Cardiac fibroblast (primary cell): ENCODE data around the gene RNF41.
"Not testable (repeated sequence)": the region's sequence is repeated elsewhere in the genome, so short reads cannot be mapped to it uniquely, and the experiment has no call there.

ENCODE experiments used
- DNase-seq, 2 donors: peaks; one replicate each; pipeline versions ENCODE4 v3.0.0 to v3.0.0-alpha.2; 2010; ENCODE audit warnings: low read depth in 2 of 2
- H3K4me3 ChIP-seq, 2 donors: replicated peaks in 1 of 2; 1 replicate in 1 of 2; 2 replicates in 1 of 2; pipeline ENCODE4 v1.5.1; 2011; ENCODE audit warnings: low read depth in 2 of 2, low read length in 2 of 2, mild to moderate bottlenecking in 2 of 2, moderate library complexity in 1 of 2
- TF ChIP-seq, protein P1 (sequence below): IDR thresholded peaks from one replicate; pipeline ENCODE4 v1.5.1; 2011; ENCODE audit warnings: low read depth, mild to moderate bottlenecking, low read length, inconsistent platforms

RNF41 gene

DNA sequence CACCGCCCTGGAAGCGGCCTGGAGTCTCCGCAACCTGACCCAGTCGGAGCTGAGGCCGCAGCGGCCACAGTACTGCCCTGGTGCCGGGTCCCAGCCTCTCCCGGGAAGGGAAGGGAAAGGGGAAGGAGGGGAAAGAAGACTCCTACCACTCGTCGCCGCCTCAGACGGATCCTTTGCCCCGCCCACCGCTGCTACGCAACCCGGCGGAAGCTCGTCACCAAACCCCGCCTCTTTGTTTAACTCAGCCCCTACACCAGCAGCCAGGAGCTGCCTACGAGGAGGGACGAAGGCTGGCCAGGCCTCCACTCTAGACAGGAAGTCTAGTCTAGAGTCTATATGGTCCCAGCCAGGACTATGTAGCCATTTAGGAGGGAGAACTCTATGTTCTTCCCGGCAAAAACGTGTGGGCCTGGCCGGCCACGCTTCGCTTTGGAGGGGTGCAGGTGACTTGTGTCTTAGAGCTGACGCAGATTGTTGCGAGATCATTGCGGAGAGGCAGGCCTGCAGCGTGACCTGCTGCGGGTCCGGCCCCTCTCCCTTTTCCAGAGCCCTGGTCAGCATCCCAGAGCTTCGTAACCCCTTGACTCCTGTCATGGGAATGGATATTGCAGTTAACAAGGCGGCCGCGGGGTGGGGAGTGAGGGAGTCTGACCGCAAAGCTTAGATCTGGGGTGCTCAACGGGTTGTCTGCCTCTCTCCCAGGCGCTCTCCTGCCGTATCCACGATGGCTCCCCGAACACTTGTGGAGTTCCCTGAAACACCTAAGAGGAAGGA lies at the start of gene RNF41:
TSS of gene RNF41 (minus strand) at position 166 of the 774 bp plus-strand sequence. CDS start 7,875 bp downstream, outside the sequence.
- TF ChIP-seq, protein P1, sequence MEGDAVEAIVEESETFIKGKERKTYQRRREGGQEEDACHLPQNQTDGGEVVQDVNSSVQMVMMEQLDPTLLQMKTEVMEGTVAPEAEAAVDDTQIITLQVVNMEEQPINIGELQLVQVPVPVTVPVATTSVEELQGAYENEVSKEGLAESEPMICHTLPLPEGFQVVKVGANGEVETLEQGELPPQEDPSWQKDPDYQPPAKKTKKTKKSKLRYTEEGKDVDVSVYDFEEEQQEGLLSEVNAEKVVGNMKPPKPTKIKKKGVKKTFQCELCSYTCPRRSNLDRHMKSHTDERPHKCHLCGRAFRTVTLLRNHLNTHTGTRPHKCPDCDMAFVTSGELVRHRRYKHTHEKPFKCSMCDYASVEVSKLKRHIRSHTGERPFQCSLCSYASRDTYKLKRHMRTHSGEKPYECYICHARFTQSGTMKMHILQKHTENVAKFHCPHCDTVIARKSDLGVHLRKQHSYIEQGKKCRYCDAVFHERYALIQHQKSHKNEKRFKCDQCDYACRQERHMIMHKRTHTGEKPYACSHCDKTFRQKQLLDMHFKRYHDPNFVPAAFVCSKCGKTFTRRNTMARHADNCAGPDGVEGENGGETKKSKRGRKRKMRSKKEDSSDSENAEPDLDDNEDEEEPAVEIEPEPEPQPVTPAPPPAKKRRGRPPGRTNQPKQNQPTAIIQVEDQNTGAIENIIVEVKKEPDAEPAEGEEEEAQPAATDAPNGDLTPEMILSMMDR, result no peak
- DNase-seq, result peak; percentile 98 to 99
- H3K4me3 ChIP-seq, result peak within 1 kb of the TSS; percentile 87 to 94

- H3K4me3 ChIP-seq, result no peak overlapping the region
- TF ChIP-seq, protein P1, result peak; percentile 54
- DNase-seq, result peak; percentile 46 to 49
These were observed 49.3 kb upstream of the RNF41 start for GRCh38 chr12:56271031-56271430.

DNA sequence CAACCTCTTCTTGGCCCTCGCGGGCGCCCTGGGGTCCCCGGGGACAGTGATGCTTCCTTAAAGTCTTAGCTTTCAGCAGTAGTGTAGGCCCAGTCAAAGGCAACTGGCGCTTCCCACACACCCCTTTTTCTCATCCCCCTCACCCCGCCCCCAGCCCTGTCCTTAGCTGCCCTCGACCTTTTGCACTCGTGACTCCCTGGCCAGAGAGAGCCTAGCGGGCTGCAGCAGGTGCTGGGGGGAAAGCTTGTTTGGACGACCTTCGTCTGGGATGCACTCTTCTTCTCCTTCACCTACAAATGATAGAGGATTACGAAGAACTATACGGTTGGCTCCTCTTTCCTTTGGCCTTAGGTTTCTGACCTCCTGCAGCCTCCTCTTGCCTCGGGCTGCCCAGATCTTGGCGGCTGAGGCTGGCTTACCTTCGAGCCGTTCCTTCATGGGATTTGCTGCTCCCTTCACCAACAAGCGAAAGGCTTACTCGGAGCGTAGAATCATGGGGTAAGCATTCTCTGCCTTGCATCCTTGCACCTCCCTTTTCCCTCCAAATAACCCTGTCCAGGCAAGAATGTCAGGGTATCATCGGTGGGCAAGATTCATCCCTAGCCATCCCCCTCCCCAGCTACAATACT lies 45.8 kb upstream of the RNF41 start:
- TF ChIP-seq, protein P1, result no peak
- peak in 1 of 2 donors; percentile 40 for DNase-seq
- H3K4me3 ChIP-seq, result peak overlapping the region; percentile 73

- DNase-seq, result peak; percentile 85
- H3K4me3 ChIP-seq, result peak within 1 kb of the TSS; percentile 73
- TF ChIP-seq, protein P1, result peak; percentile 79
These were observed 45.1 kb upstream of the RNF41 start, which contains the start of gene COQ10A for GRCh38 chr12:56266693-56267442. COQ10A (plus strand) TSS chr12:56266942; CDS start chr12:56267119, 177 bp downstream.

DNA sequence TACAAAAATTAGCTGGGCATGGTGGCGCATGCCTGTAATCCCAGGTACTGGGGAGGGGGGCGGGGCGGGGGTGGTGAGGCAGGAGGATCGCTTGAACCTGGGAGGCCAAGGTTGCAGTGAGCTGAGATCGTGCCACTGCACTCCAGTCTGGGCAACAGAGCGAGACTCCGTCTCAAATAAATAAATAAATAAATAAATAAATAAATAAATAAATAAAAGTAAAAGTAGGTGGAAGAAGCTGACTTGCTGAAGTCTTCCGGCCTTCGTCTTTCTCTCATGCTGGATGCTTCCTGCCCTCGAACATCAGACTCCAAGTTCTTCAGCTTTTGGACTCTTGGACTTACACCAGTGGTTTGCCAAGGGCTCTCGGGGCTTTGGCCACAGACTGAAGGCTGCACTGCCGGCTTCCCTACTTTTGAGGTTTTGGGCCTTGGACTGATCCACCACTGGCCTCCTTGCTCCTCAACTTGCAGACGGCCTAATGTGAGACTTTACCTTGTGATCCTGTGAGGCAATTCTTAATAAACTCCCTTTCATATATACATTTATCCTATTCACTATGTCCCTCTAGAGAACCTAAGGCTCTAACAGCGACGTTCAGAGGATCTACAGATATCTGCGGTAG lies 44.5 kb upstream of the RNF41 start:
- DNase-seq, result not testable (repeated sequence)
- H3K4me3 ChIP-seq, result peak overlapping the region; percentile 73

DNA sequence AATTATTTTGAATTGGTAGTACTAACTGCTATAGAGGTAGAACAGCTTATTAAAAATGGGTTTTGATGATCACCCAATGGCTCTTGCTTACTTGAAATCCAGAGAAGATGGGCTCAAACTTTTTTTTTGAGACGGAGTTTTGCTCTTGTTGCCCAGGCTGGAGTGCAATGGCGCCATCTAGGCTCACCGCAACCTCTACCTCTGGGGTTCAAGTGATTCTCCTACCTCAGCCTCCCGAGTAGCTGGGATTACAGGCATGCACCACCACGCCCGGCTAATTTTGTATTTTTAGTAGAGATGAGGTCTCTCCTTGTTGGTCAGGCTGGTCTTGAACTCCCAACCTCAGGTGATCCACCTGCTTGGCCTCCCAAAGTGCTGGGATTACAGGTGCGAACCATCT lies 41.2 kb upstream of the RNF41 start:
- H3K4me3 ChIP-seq, DNase-seq: not testable (repeated sequence)

GRCh38 chr12:56261503-56262232 lies 39.9 kb upstream of the RNF41 start:
- TF ChIP-seq, protein P1, result no peak

More at GRCh38 chr12:56261503-56262232, 39.9 kb upstream of the RNF41 start:
- H3K4me3 ChIP-seq, result no peak overlapping the region
- DNase-seq, result peak; percentile 49 to 82
